ENCODE data around the gene ZNF527.
"Not testable (repeated sequence)": the region's sequence is repeated elsewhere in the genome, so short reads cannot be mapped to it uniquely, and the experiment has no call there.

Gene ZNF527

DNA sequence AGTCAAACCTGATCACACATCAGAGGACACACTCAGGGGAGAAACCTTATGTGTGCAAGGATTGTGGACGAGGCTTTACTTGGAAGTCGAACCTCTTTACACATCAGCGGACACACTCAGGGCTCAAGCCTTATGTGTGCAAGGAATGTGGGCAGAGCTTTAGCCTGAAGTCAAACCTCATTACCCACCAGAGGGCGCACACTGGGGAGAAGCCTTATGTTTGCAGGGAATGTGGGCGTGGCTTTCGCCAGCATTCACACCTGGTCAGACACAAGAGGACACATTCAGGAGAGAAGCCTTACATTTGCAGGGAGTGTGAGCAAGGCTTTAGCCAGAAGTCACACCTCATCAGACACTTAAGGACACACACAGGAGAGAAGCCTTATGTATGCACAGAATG lies 8.2 kb upstream of the ZNF527 start:
- Histone ChIP-seq H3K9me3 (replicated peaks; ENCODE audit: low read length) (peaks cover 16% of the 10 kb centered on the region), H3K36me3 (ENCODE audit: insufficient read depth, low read length) (peaks cover 47% of the 10 kb centered on the region), H3K4me1 (ENCODE audit: control insufficient read depth, insufficient read depth, low read length) (peaks cover 5% of the 10 kb centered on the region), H3K4me3 (ENCODE audit: low read length) (no peak overlapping the region), H3K9ac (ENCODE audit: low read depth, low read length) (no peak overlapping the region), H3K4me2 (ENCODE audit: low read length) (no peak overlapping the region), H3K27me3 (ENCODE audit: control insufficient read depth, insufficient read depth, low read length) (no peaks in the 10 kb centered on the region)

DNA sequence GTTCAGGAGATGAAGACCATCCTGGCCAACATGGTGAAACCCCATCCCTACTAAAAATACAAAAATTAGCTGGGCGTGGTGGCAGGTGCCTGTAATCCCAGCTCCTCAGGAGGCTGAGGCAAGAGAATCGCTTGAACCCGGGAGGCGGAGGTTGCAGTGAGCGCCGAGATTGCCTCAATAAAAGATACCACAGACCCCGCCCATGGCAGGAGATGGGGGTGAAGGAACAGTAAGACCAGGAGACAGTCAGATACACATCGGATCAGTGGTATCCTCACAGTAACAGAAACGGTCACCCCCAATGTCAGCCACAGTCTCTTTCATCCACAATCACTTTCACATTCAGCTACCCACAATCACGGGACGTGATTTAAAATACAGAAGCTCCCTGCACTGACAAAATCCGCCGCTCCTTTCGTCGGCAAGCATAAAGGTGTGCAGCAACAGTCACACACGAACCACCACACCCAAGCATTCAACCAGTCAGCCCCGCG lies 466 bp upstream of the ZNF527 start:
- Histone ChIP-seq H3K4me3 (ENCODE audit: low read length) (peak overlapping the region; percentile 94), H3K9ac (ENCODE audit: low read depth, low read length) (peak overlapping the region; percentile 84), H3K4me2 (ENCODE audit: low read length) (peak overlapping the region; percentile 81), H3K36me3 (ENCODE audit: insufficient read depth, low read length) (peaks cover 11% of the 10 kb centered on the region)
- not testable (repeated sequence) for H3K27me3 ChIP-seq (ENCODE audit: control insufficient read depth, insufficient read depth, low read length); H3K4me1 ChIP-seq (ENCODE audit: control insufficient read depth, insufficient read depth, low read length); H3K9me3 ChIP-seq (replicated peaks; ENCODE audit: low read length)

DNA sequence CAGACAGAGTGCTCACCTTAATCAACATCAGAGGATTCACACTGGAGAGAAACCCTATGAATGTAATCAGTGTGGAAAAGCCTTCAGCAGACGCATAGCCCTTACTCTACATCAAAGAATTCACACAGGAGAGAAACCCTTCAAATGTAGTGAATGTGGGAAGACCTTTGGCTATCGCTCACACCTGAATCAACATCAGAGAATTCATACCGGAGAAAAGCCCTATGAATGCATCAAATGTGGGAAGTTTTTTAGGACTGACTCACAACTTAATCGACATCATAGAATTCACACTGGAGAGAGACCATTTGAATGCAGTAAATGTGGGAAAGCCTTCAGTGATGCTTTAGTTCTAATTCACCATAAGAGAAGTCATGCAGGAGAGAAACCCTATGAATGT lies 18.3 kb downstream of the ZNF527 start:
- H3K9me3 ChIP-seq (replicated peaks; ENCODE audit: low read length), result peaks cover 51% of the 10 kb centered on the region
- no peaks in the 10 kb centered on the region for H3K27me3 ChIP-seq (ENCODE audit: control insufficient read depth, insufficient read depth, low read length)
- no peak overlapping the region for H3K9ac ChIP-seq (ENCODE audit: low read depth, low read length)
- no peak overlapping the region for H3K4me2 ChIP-seq (ENCODE audit: low read length)
- no peak overlapping the region for H3K4me3 ChIP-seq (ENCODE audit: low read length)
- H3K36me3 ChIP-seq (ENCODE audit: insufficient read depth, low read length), result peaks cover 48% of the 10 kb centered on the region
- H3K4me1 ChIP-seq (ENCODE audit: control insufficient read depth, insufficient read depth, low read length), result no peaks in the 10 kb centered on the region

DNA sequence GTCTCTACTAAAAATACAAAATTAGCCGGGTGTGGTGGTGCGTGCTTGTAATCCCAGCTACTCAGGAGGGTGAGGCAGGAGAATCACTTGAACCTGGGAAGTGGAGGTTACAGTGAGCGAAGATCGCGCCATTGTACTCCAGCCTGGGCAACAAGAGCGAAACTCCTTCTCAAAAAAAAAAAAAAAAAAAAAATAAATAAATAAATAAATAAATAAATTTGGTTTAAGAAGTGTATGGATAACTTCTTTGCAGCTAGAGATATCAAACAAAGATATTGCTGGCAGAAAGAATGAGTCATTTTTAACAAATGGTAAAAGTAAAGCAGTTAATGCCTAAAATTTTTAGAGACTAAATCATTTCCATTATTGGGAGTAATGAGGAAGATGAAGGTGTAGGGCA lies 20.5 kb downstream of the ZNF527 start:
- not testable (repeated sequence) for H3K4me2 ChIP-seq (ENCODE audit: low read length); H3K4me1 ChIP-seq (ENCODE audit: control insufficient read depth, insufficient read depth, low read length); H3K9ac ChIP-seq (ENCODE audit: low read depth, low read length); H3K27me3 ChIP-seq (ENCODE audit: control insufficient read depth, insufficient read depth, low read length); H3K4me3 ChIP-seq (ENCODE audit: low read length)
- peaks cover 46% of the 10 kb centered on the region for H3K9me3 ChIP-seq (replicated peaks; ENCODE audit: low read length)
- peaks cover 31% of the 10 kb centered on the region for H3K36me3 ChIP-seq (ENCODE audit: insufficient read depth, low read length)

DNA sequence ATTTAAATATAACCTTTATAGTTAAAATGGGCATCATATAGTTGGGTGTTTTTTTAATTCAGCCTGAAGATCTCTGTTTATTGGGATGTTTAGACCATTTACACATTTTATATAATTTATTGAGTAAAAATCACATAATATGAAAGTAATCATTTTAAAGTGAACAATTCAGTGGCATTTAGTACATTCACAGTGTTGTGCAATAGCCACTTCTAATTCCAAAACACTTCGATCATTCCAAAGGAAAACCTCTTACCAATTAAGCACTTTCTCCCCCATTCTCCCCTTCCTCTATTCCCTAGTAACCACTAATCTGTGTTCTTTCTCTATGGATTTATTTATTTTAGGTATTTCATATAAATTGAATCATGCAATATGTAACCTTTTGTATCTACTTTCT lies 30.2 kb downstream of the ZNF527 start:
- Histone ChIP-seq H3K4me3 (ENCODE audit: low read length) (no peak overlapping the region), H3K4me1 (ENCODE audit: control insufficient read depth, insufficient read depth, low read length) (no peaks in the 10 kb centered on the region), H3K27me3 (ENCODE audit: control insufficient read depth, insufficient read depth, low read length) (no peaks in the 10 kb centered on the region), H3K9me3 (replicated peaks; ENCODE audit: low read length) (peaks cover 18% of the 10 kb centered on the region), H3K9ac (ENCODE audit: low read depth, low read length) (no peak overlapping the region), H3K36me3 (ENCODE audit: insufficient read depth, low read length) (no peaks in the 10 kb centered on the region), H3K4me2 (ENCODE audit: low read length) (no peak overlapping the region)

DNA sequence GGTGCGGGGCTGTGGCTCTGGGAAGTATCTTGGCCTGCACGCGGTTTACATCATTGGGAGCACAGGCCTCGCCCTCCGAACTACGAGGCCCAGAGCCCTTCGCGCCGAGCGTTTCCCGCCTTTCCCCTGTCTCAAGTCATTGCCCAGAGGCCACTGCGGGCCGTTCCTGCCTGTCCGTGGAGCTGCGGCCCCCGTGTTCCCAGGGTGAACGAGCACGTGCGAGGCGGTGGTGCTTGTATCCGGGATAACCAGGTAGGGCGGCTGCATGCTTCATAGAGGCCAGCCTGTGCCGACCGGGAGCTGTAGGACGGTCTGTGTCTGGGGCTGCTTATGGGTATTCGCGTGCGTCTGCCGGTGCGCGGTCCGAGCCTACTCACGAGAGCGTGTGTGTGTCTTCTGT lies 32.5 kb downstream of the ZNF527 start:
- no peaks in the 10 kb centered on the region for H3K27me3 ChIP-seq (ENCODE audit: control insufficient read depth, insufficient read depth, low read length)
- H3K4me2 ChIP-seq (ENCODE audit: low read length), result no peak overlapping the region
- no peaks in the 10 kb centered on the region for H3K36me3 ChIP-seq (ENCODE audit: insufficient read depth, low read length)
- H3K4me3 ChIP-seq (ENCODE audit: low read length), result no peak overlapping the region
- no peak overlapping the region for H3K9ac ChIP-seq (ENCODE audit: low read depth, low read length)
- H3K9me3 ChIP-seq (replicated peaks; ENCODE audit: low read length), result peaks cover 21% of the 10 kb centered on the region
- H3K4me1 ChIP-seq (ENCODE audit: control insufficient read depth, insufficient read depth, low read length), result no peaks in the 10 kb centered on the region

DNA sequence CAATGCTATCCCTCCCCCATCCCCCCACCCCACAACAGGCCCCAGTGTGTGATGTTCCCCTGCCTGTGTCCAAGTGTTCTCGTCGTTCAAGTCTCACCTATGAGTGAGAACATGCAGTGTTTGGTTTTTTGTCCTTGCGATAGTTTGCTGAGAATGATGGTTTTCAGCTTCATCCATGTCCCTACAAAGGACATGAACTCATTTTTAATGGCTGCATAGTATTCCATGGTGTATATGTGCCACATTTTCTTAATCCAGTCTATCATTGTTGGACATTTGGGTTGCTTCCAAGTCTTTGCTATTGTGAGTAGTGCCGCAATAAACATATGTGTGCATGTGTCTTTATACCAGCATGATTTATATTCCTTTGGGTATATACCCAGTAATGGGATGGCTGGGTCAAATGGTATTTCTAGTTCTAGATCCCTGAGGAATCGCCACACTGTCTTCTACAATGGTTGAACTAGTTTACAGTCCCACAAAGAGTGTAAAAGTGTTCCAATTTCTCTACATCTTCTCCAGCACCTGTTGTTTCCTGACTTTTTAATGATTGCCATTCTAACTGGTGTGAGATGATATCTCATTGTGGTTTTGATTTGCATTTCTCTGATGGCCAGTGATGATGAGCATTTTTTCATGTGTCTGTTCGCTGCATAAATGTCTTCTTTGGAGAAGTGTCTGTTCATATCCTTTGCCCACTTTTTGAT lies 35.4 kb downstream of the ZNF527 start:
- not testable (repeated sequence) for H3K4me3 ChIP-seq (ENCODE audit: low read length); H3K4me1 ChIP-seq (ENCODE audit: control insufficient read depth, insufficient read depth, low read length); H3K36me3 ChIP-seq (ENCODE audit: insufficient read depth, low read length); H3K4me2 ChIP-seq (ENCODE audit: low read length); H3K9ac ChIP-seq (ENCODE audit: low read depth, low read length); H3K27me3 ChIP-seq (ENCODE audit: control insufficient read depth, insufficient read depth, low read length)
- H3K9me3 ChIP-seq (replicated peaks; ENCODE audit: low read length), result peaks cover 33% of the 10 kb centered on the region

DNA sequence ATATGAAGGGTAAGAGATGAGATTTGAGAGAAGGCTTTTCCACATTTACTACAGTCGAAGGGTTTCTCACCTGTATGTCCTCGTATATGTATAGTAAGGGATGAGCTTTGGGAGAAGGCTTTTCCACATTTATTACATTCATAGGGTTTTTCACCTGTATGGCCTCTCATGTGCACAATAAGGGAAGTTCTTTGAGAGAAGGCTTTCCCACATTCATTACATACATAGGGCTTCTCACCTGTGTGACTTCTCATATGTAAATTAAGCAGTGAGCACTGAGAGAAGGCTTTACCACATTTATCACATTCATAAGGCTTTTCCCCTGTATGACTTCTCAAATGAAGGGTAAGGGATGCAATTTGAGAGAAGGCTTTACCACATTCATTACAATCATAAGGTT lies 41.8 kb downstream of the ZNF527 start:
- Histone ChIP-seq H3K27me3 (ENCODE audit: control insufficient read depth, insufficient read depth, low read length) (no peaks in the 10 kb centered on the region), H3K4me2 (ENCODE audit: low read length) (no peak overlapping the region), H3K9ac (ENCODE audit: low read depth, low read length) (no peak overlapping the region), H3K36me3 (ENCODE audit: insufficient read depth, low read length) (peaks cover 26% of the 10 kb centered on the region), H3K9me3 (replicated peaks; ENCODE audit: low read length) (peaks cover 63% of the 10 kb centered on the region), H3K4me3 (ENCODE audit: low read length) (no peak overlapping the region), H3K4me1 (ENCODE audit: control insufficient read depth, insufficient read depth, low read length) (no peaks in the 10 kb centered on the region)

DNA sequence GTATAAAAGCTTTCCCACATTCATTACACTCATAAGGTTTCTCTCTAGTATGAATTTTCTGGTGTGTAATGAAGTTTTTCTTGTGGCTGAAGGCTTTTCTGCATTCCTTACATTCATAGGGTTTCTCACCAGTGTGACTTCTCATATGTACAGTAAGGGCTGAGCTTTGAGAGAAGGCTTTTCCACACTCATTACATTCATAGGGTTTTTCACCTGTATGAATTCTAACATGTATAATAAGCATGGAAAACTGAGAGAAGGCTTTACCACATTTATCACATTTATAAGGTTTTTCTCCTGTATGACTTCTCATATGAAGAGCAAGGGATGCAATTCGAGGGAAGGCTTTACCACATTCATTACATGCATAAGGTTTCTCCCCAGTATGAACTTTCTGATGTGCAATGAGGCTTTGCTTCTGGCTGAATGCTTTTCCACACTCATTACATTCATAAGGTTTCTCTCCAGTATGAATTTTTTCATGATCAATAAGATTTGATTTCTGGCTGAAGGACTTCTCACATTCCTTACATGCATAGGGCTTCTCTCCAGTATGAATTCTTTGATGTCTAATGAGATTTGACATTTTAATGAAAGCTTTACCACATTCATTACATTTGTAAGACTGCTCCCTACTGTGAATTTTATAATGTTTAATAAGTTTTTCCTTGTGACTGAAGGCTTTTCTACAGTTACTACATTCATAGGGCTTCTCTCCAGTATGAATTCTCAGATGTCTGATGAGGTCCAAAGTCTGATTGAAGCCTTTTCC lies 42.6 kb downstream of the ZNF527 start:
- Histone ChIP-seq H3K36me3 (ENCODE audit: insufficient read depth, low read length) (peaks cover 29% of the 10 kb centered on the region), H3K4me2 (ENCODE audit: low read length) (no peak overlapping the region), H3K27me3 (ENCODE audit: control insufficient read depth, insufficient read depth, low read length) (no peaks in the 10 kb centered on the region), H3K9ac (ENCODE audit: low read depth, low read length) (no peak overlapping the region), H3K9me3 (replicated peaks; ENCODE audit: low read length) (peaks cover 64% of the 10 kb centered on the region), H3K4me1 (ENCODE audit: control insufficient read depth, insufficient read depth, low read length) (no peaks in the 10 kb centered on the region), H3K4me3 (ENCODE audit: low read length) (no peak overlapping the region)
